ENCODE results near the gene SF1.
"Not testable (repeated sequence)": the region's sequence is repeated elsewhere in the genome, so short reads cannot be mapped to it uniquely, and the experiment has no call there.

Gene SF1

GRCh38 chr11:64778473-64779298, at the start of gene SF1:
TSS of gene SF1 (minus strand) at chr11:64778542. CDS start at chr11:64778392, 150 bp downstream.
- H3K4me3 ChIP-seq (ENCODE audit: low read depth, low read length): peak within 1 kb of the TSS; percentile 99
- TF ChIP-seq CTCF (IDR thresholded peaks at IDR 0.05; ENCODE audit: borderline replicate concordance, insufficient read depth, low read depth, low read length): no peak

- TF ChIP-seq CTCF (IDR thresholded peaks at IDR 0.05; ENCODE audit: borderline replicate concordance, insufficient read depth, low read depth, low read length): no peak
- H3K4me3 ChIP-seq (ENCODE audit: low read depth, low read length): no peak overlapping the region
Observed at GRCh38 chr11:64827451-64827839, 49.1 kb upstream of the SF1 start.

- TF ChIP-seq CTCF (IDR thresholded peaks at IDR 0.05; ENCODE audit: borderline replicate concordance, insufficient read depth, low read depth, low read length): no peak
- no peak overlapping the region for H3K4me3 ChIP-seq (ENCODE audit: low read depth, low read length)
Observed at GRCh38 chr11:64826578-64827450, 48.5 kb upstream of the SF1 start.

GRCh38 chr11:64826062-64826461, 47.7 kb upstream of the SF1 start:
- no peak for TF ChIP-seq CTCF (IDR thresholded peaks at IDR 0.05; ENCODE audit: borderline replicate concordance, insufficient read depth, low read depth, low read length)
- no peak overlapping the region for H3K4me3 ChIP-seq (ENCODE audit: low read depth, low read length)

GRCh38 chr11:64823568-64824119, 45.3 kb upstream of the SF1 start:
- H3K4me3 ChIP-seq (ENCODE audit: low read depth, low read length): no peak overlapping the region
- TF ChIP-seq CTCF (IDR thresholded peaks at IDR 0.05; ENCODE audit: borderline replicate concordance, insufficient read depth, low read depth, low read length): no peak

- no peak overlapping the region for H3K4me3 ChIP-seq (ENCODE audit: low read depth, low read length)
- no peak for TF ChIP-seq CTCF (IDR thresholded peaks at IDR 0.05; ENCODE audit: borderline replicate concordance, insufficient read depth, low read depth, low read length)
Observed at GRCh38 chr11:64817476-64817875, 39.1 kb upstream of the SF1 start.

- not testable (repeated sequence) for H3K4me3 ChIP-seq (ENCODE audit: low read depth, low read length)
Observed at GRCh38 chr11:64815433-64815832, 37.1 kb upstream of the SF1 start.
